Lower leg skin (tissue), 3 donors: ENCODE results near the gene BRSK1.

Source experiments
- POLR2A ChIP-seq, 2 donors: fragments of 450-650 bp; IDR thresholded peaks; one replicate each; pipeline ENCODE4 v1.6.1; 2016 to 2017; ENCODE audit warnings: antibody characterized with exemption in 2 of 2, mild to moderate bottlenecking in 1 of 2, moderate library complexity in 1 of 2
- TF ChIP-seq, protein P1 (sequence below), 3 donors: fragments of 450-650 bp; IDR thresholded peaks; one replicate each; pipeline ENCODE4 v1.5.1; 2016; ENCODE audit warnings: antibody characterized with exemption in 3 of 3, mild to moderate bottlenecking in 3 of 3, moderate library complexity in 2 of 3

- TF ChIP-seq, protein P1, sequence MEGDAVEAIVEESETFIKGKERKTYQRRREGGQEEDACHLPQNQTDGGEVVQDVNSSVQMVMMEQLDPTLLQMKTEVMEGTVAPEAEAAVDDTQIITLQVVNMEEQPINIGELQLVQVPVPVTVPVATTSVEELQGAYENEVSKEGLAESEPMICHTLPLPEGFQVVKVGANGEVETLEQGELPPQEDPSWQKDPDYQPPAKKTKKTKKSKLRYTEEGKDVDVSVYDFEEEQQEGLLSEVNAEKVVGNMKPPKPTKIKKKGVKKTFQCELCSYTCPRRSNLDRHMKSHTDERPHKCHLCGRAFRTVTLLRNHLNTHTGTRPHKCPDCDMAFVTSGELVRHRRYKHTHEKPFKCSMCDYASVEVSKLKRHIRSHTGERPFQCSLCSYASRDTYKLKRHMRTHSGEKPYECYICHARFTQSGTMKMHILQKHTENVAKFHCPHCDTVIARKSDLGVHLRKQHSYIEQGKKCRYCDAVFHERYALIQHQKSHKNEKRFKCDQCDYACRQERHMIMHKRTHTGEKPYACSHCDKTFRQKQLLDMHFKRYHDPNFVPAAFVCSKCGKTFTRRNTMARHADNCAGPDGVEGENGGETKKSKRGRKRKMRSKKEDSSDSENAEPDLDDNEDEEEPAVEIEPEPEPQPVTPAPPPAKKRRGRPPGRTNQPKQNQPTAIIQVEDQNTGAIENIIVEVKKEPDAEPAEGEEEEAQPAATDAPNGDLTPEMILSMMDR (IDR thresholded peaks at IDR 0.05): no peak
- TF ChIP-seq POLR2A (IDR thresholded peaks at IDR 0.05): no peak
These were observed 36.1 kb upstream of the BRSK1 start for GRCh38 chr19:55247621-55248099.
